Stomach (tissue), 9 donors: Measurements from ENCODE around the gene UTS2. TPM values are rescaled to one million over a fixed set of nuclear protein-coding genes. Genes with fewer than 3 reads are reported as not detected.

Experiments
- DNase-seq, 2 donors: peaks; one replicate each; pipeline versions ENCODE4 v3.0.0 to v3.0.0-alpha.2; 2013 to 2019
- H3K27ac ChIP-seq, 5 donors: fragments of 200-600 bp in 4 of 5; sonication (generic) in 4 of 5; one replicate each; pipeline ENCODE4 v1.5.1; 2013 to 2019; ENCODE audit warnings: mild to moderate bottlenecking in 1 of 5, moderate library complexity in 1 of 5
- H3K27me3 ChIP-seq, 3 donors: fragments of 200-600 bp; sonication (generic); one replicate each; pipeline ENCODE4 v1.5.1; 2017 to 2019; ENCODE audit warnings: mixed run types in 1 of 3
- H3K36me3 ChIP-seq, 4 donors: fragments of 200-600 bp; sonication (generic); 1 replicate in 3 of 4; 2 replicates in 1 of 4; pipeline ENCODE4 v1.5.1; 2016 to 2019
- H3K4me1 ChIP-seq, 4 donors: fragments of 200-600 bp; sonication (generic); one replicate each; pipeline ENCODE4 v1.5.1; 2016 to 2019
- H3K4me3 ChIP-seq, 4 donors: fragments of 200-600 bp; sonication (generic) in 3 of 4; one replicate each; pipeline ENCODE4 v1.5.1; 2016 to 2019; ENCODE audit warnings: mild to moderate bottlenecking in 1 of 4
- H3K9me3 ChIP-seq, 4 donors: fragments of 200-600 bp; sonication (generic); one replicate each; pipeline ENCODE4 v1.5.1; 2016 to 2019
- CTCF ChIP-seq, 7 experiments: fragments of 450-650 bp in 4 of 7; fragments of 200-600 bp in 3 of 7; sonication (generic) in 3 of 7; IDR thresholded peaks; one replicate each; pipeline ENCODE4 v1.5.1; 2016 to 2019; ENCODE audit warnings: antibody characterized with exemption in 7 of 7, control low read depth in 2 of 7, mild to moderate bottlenecking in 1 of 7
- EP300 ChIP-seq: sonication (generic); formaldehyde crosslinking; IDR thresholded peaks from one replicate; pipeline ENCODE4 v1.6.1; 2017; ENCODE audit warnings: antibody characterized with exemption
- POLR2A ChIP-seq, 4 donors: fragments of 450-650 bp; IDR thresholded peaks; one replicate each; pipeline ENCODE4 v1.6.1; 2016; ENCODE audit warnings: antibody characterized with exemption in 4 of 4, control low read depth in 2 of 4, mild to moderate bottlenecking in 1 of 4, moderate library complexity in 1 of 4
- POLR2AphosphoS5 ChIP-seq, 3 donors: sonication (generic); formaldehyde crosslinking; IDR thresholded peaks; one replicate each; pipeline ENCODE4 v1.6.1; 2016; ENCODE audit warnings: antibody characterized with exemption in 3 of 3
- WGBS, 5 donors: extraction: QIAGEN DNeasy Blood & Tissue Kit in 3 of 5; methylation state at CpG; one replicate each; pipeline versions ENCODE4 v1.1.5 to v1.1.7; 2013 to 2018; 5-methylcytosine and 5-hydroxymethylcytosine counted together
- intact Hi-C: fragments of 100-400 bp; cut with DNase I; formaldehyde crosslinking; loops from one replicate; pipeline ENCODE4 v1.15.1; 2023; ENCODE audit warnings: low total_unique reads
- polyA plus RNA-seq, 3 donors: library from polyadenylated mRNA; stranded (reverse); fragments of 200-250 nt; gene quantifications; one replicate each; pipeline ENCODE4 v1.2.3, GENCODE V29; 2013
- total RNA-seq, 5 donors: library from RNA; depleted of rRNA; stranded (reverse); fragments of >200 nt; gene quantifications; one replicate each; pipeline versions ENCODE4 v1.1.0 to v1.2.3, GENCODE V29; 2014 to 2016
- donor health status: healthy with polysubstance abuse.
- donor health status: Bipolar disorder and iron deficiency.
- donor health status: healthy.

UTS2 gene
- total and polyA plus RNA-seq, 8 donors, result 0.73 TPM; not detected in 7

- H3K4me1 ChIP-seq, result no peaks in the 10 kb centered on the region
- H3K9me3 ChIP-seq, result peaks cover 0 to 14% (median 11%) of the 10 kb centered on the region in 4 donors
- no peaks in the 10 kb centered on the region for H3K27me3 ChIP-seq
- H3K27ac ChIP-seq, result no peak overlapping the region
- intact Hi-C loops, result no loop called here
- TF ChIP-seq EP300 (no peak), POLR2AphosphoS5 (IDR thresholded peaks at IDR 0.05) (no peak), POLR2A (IDR thresholded peaks at IDR 0.05) (no peak), CTCF (IDR thresholded peaks at IDR 0.05) (no peak)
- DNase-seq, result no peak
- WGBS, 5 donors, result 66 to 82% (median 77%) methylated on average over 8 to 11 of the region's 11 CpGs
- H3K36me3 ChIP-seq, result no peaks in the 10 kb centered on the region
- H3K4me3 ChIP-seq, result no peak overlapping the region
These were observed 21.2 kb upstream of the UTS2 start for GRCh38 chr1:7873801-7874795.

- Histone ChIP-seq H3K36me3 (no peaks in the 10 kb centered on the region), H3K4me1 (no peaks in the 10 kb centered on the region), H3K27ac (no peak overlapping the region), H3K27me3 (no peaks in the 10 kb centered on the region), H3K4me3 (no peak overlapping the region), H3K9me3 (no peaks in the 10 kb centered on the region)
- no peak for DNase-seq
- TF ChIP-seq POLR2A (IDR thresholded peaks at IDR 0.05), result no peak
- TF ChIP-seq EP300, result no peak
- no peak for TF ChIP-seq POLR2AphosphoS5 (IDR thresholded peaks at IDR 0.05)
- TF ChIP-seq CTCF (IDR thresholded peaks at IDR 0.05), result no peak
- 68 to 75% (median 69%) methylated on average over 6 of the region's 6 CpGs for WGBS, 5 donors
- intact Hi-C loops, result no loop called here
These were observed 18.3 kb upstream of the UTS2 start for GRCh38 chr1:7871136-7871535.

GRCh38 chr1:7869136-7869920, 16.5 kb upstream of the UTS2 start:
- H3K27ac ChIP-seq, result no peak overlapping the region
- H3K9me3 ChIP-seq, result no peaks in the 10 kb centered on the region
- H3K4me3 ChIP-seq, result no peak overlapping the region
- 83 to 91% (median 87%) methylated on average over 16 of the region's 16 CpGs for WGBS, 5 donors
- DNase-seq, result no peak
- intact Hi-C loops, result no loop called here
- no peaks in the 10 kb centered on the region for H3K4me1 ChIP-seq
- H3K27me3 ChIP-seq, result no peaks in the 10 kb centered on the region
- H3K36me3 ChIP-seq, result no peaks in the 10 kb centered on the region
- TF ChIP-seq POLR2AphosphoS5 (IDR thresholded peaks at IDR 0.05), result no peak
- no peak for TF ChIP-seq CTCF (IDR thresholded peaks at IDR 0.05)
- TF ChIP-seq EP300, result no peak

- 66 to 87% (median 75%) methylated on average over 9 to 10 of the region's 10 CpGs for WGBS, 5 donors
- DNase-seq, result no peak
- no peaks in the 10 kb centered on the region for H3K36me3 ChIP-seq
- H3K27me3 ChIP-seq, result no peaks in the 10 kb centered on the region
- no peak overlapping the region for H3K4me3 ChIP-seq
- TF ChIP-seq POLR2A (IDR thresholded peaks at IDR 0.05) (no peak), CTCF (IDR thresholded peaks at IDR 0.05) (no peak), POLR2AphosphoS5 (IDR thresholded peaks at IDR 0.05) (no peak), EP300 (no peak)
- H3K9me3 ChIP-seq, result no peaks in the 10 kb centered on the region
- H3K27ac ChIP-seq, result no peak overlapping the region
- intact Hi-C loops, result no loop called here
- H3K4me1 ChIP-seq, result no peaks in the 10 kb centered on the region
These were observed 15.4 kb upstream of the UTS2 start for GRCh38 chr1:7868070-7868780.
